HG03469 (cell line): ENCODE results near the gene TIGIT.

Experiments used
- ATAC-seq: cut with Tn5 transposase; IDR thresholded peaks from one replicate; pipeline ENCODE4 v1.9.1; 2021; ENCODE audit warnings: mild to moderate bottlenecking, moderate library complexity, moderate number of reproducible peaks; ENCODE audit not compliant: unreplicated experiment

TIGIT gene

DNA sequence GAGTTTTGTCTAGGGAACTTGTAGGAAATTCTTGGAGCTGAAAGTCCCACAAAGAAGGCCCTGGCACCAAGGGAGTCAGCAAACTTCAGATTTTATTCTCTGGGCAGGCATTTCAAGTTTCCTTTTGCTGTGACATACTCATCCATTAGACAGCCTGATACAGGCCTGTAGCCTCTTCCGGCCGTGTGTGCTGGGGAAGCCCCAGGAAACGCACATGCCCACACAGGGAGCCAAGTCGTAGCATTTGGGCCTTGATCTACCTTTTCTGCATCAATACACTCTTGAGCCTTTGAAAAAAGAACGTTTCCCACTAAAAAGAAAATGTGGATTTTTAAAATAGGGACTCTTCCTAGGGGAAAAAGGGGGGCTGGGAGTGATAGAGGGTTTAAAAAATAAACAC is 15.0 kb downstream of the TIGIT start:
- ATAC-seq, result peak; percentile 71

DNA sequence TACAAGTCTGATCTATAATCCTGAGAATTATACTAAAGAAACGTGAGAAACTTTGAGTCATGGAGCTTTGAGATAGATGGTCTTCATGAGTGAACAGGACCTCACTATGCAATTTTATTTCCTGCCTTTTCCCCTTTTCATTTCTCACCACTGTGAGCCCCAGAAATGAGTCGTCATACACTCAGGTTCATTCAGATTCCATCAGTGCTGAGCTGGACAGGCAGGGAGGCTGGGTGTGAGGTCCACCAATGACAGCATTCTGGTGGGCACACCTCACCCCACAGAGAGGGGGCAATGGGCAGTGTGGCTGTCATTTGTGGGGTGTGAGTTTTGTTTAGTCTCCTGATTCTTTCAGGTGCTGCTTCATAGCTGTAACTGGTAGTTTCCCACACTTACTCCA is 16.9 kb downstream of the TIGIT start:
- no peak for ATAC-seq

DNA sequence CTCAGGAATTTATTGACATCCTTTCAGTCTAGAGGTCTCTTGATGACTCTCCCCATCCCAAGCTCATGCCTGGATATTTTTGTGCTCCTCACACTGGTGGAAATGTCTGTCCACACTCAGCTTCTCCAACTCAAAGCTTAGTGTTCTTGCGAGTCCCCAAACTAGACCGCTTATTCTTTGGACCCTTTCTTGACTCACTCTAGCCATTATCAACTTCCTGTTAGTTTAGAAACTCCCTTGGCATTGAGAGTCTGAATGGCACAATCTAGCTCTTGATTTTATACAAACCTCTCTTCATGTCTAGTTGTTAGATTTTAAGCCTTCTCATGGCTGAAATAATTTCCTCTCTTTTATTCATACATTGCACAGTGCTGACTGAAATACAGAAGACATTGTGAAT is 19.6 kb downstream of the TIGIT start:
- no peak for ATAC-seq

DNA sequence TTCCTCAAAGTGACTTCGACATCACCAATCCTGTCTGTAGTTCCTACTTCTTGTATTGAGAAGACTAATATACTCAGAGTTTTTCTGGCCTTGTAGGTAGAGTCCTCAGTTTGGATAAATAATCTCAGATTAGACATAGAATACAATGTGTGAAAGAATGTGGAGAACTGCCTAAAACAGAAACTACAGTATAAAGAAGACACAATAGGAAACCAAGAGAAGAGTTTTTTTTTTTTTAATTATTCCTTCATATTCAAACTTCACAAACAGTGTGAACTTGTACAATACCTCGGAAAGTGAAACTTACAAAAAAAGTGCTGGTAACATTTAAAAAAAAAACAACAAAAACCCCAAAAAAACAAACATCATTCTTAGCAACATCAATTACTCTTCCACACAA is 20.5 kb downstream of the TIGIT start:
- ATAC-seq, result no peak

DNA sequence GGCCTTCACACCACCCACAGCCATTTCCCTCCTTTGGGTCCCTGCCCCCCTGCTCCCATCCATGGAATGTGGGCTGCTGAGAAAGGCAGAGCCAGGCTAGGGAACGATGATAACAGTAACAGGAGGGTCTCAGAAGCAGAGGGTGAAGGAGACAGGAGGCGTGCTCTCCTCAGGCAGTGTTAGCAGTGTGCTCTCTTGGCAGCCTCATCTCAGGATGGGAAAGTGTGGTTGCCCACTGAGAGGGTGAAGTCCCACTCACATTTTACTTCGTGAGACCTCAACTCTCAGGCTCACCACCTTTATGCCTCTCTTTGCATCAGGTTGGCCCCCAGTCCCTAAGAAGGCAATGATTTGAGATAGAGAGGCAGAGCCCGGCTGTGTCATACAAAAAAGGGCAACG is 24.5 kb downstream of the TIGIT start:
- ATAC-seq, result no peak

DNA sequence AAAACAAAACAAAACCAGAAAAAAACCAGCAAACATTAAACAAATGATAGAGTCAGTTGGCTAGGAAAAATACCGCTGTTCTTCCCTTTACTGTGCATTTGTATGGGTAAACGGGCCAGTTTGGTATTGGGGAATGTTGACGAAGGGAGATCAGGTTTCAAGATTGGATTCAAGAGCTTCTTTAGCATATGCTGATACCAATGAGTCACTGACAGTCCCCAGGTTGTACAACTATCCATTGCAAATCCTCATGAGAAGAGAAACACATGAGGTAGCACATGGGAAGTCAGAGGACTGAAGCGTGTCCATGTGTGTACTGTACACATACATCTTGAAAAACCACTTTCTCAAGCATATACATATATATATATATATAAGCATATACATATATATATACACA is 25.6 kb downstream of the TIGIT start:
- no peak for ATAC-seq

DNA sequence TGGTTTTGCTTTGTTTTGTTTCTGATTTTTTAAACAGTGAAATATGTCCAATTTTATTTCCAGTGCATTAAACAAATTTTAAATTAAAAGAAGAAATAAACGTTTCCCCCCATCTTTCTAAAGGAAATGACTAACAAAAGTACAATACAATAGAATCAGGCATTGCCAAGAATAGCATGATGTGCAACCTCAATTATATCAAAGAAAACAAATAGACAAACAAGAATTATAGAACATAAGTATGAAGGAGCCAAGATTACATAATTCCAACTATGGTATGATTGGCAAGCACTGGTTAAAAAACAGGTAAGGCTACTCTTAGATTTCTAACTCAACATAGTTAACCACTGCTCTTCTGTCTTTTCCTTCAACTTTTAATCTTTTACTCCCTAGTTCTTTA is 26.4 kb downstream of the TIGIT start:
- ATAC-seq, result no peak

DNA sequence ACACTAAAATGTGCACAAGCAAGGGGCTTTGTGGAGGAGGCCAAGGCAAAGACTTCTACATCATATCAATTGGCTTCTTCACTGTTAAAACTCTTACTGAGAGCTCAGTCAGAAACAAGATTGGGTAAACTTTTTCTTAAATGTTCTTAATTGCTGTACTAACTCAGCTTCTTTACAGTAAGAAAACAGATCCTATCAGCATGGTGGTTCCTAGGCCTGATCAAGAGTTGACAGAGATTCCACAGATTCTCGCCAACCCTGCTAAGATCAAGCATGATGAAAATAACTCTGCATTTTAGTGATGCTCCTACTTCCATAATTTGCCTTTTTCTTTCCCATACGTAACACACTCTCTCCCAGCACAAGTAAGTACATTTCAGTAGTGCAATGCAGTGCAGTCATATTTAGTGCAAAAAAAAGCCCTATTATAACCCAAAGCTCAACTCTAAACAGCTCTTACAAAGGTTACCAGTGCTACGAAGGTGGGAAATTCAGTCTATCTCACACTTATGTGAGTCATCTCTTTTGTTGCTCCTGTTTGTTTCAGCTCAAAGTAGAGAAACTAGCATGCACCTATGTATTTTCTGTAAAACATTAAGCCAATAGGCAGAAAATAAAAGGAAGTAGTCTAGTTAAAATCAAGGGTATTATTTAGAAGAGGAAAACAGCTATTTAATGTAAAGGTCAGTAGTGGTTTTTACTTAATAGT is 29.9 kb downstream of the TIGIT start:
- ATAC-seq, result no peak

DNA sequence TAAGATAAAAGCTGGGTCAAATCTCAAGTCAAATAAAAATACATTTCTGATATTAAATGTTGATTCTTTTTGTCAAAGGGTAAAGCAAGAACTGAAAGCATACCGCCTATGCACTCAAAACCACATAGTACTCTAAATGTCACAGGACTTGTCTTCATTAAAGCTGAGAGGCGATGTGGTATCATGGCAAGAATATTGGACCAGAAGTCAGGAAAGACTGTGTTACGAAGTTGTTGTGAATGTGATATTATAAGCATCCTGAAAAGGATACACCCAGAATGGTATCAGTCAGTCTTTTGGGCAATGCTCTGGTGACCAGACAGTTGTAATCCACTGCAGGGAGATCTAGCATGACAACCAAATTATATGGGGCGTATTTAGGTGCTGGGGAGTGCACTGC is 33.8 kb downstream of the TIGIT start:
- no peak for ATAC-seq

DNA sequence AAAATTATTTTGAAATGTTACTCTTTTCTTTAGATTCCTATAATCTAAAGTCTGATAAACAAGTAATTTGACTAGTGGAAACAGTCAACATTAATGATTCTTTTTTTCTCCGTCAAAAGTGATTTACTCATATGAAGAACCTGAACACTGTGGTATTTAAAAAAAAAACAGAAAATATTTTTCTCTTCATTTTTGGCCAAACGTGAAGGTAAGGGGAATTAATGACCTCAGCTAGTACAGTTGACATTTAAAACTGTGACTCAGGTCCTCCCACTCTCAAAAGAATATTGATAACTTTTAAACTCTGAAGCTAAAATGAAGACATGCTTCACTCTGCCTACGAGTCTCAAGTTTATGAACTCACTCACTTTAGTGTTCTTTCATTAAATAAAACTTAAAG is 34.5 kb downstream of the TIGIT start:
- no peak for ATAC-seq

DNA sequence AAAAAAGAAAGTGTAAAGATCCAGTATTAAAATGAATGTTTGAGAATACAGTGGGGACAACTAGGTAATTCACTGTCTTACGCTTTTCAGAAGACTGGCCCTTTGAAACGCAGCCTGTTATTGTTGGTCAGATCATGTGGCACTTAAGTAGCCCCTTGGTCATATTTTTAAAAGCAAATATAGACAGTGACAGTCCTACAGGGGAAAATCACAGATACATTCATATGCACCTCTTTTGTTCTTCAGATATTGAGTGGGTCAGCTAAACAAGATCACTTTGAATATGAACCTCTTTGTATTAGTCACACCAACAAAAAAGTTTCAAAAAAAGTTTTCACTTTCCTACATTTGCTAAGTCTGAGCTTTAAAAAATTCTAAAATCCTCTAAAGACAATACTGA is 36.0 kb downstream of the TIGIT start:
- no peak for ATAC-seq

DNA sequence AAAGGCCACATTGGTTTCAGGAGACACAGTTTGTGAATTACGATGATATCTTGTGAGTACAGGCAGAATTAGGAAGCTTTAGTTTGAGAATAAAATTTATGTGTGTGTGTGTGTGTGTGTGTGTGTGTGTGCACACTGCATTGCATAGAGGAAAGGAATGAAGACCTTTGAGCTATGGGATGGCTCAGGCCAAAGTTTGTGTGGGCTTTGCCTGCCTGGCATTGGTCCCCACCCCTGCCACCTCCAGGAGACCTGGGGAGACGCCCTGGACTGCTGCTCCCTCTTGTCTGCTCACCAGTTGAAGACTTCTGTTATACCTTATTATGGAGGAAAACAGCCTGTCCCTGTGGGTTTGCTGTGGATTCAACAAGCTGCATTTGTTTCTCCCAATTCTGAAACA is 37.2 kb downstream of the TIGIT start:
- ATAC-seq, result no peak

DNA sequence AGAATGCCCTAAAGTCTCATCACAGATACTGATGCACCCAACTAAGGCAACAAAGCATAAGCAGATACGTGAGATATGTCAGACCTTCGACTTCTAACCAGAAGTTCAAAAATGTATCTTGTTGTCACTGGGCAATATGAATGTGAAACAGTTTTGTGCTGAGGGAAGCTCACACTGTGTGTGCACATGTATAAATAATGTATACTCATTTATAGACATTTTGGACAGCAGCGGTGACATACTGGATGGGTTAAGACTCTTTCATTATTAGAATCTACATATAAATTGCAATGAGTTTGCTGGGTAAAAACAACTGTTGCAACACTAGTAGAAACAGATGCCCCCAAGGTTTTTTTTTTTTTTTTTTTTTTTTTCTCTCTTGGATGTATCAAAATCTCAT is 37.9 kb downstream of the TIGIT start:
- no peak for ATAC-seq

DNA sequence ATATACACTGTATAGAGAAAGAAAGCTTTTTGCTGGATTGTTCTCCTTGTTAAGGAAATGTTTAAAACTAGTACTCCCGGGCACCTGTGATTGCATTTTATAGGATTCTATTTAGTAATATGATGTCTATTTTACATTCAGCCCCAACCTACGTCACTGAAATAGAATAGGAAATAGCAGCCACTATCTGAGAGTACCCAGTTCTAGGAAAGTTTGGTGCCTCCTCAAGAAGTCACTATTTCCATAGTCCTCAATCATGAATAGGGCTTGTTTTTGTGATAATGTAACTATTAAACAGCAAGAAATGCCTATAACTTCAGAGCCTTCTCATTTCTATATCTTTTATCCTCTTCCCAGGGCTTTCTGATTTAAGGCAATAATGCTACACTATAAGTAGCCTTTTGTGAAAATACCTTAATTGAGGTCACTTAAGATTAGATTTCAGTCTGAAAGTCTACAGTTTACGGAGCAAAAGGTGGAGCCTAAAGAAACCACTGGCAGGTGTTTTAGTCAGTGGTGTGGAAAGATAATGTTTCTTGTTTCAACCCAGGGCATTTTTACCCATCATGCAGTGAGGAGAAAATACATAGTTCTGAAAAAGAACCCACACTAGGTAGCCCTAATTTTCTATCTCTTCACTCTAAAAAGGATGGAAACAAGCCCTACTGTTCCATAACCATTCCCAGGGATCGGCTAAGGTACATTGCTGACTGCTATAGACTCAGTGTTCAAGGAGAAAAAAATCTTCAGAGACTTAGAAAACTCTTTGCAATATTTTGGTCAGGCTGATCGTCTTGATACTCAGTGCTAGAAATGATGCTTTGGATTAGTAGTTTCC is 38.7 kb downstream of the TIGIT start:
- ATAC-seq, result no peak

DNA sequence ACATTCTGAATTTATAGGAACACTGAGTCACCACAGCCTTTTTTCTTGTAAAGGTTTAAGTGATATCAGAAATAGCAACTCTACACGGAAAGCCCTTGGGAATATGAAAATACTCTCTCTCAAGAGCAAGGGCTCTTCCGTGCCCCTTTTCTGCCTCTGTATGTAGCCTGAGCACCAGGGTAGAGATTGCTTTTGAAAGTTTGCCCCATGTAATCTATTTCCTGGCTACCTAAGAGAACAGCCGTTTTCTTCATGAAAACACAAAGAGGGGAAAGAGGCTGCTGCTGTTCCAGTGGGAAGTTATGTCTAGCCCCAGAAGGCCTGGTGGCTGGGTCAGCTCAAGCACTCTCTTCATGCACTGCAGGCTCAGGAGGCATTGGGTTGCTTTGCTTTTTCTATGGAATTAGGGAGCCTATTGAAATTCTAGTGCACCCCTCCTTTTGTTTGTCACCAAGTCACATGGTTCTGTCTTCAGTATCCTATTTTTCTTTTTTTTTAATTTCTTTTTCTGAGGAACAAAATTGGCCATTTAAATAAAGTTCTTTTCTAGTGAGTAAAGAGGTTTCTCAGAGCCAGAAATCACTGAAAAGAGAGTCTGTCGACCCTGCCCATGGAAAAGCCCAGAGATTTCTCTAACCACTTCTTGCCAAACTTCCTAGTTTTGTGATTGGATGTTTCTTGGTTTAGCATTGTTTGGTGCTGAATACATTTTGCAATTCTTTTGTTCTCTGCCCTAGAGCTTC is 39.5 kb downstream of the TIGIT start:
- ATAC-seq, result no peak

DNA sequence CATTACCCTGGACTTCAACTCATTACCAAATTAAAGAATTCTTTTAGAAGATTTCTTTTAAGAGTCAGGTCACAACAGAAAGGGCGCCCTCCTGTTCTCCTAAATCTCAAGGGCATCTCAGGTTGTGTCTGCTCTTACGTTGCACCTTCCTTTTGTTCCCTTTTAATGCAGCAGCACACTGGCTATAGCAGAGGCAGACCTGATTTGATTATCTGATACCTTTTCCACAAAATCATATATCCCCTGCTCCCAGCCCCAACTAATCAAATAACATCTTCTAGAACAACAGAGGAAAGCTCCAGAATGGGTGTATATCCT is 40.1 kb downstream of the TIGIT start:
- no peak for ATAC-seq

DNA sequence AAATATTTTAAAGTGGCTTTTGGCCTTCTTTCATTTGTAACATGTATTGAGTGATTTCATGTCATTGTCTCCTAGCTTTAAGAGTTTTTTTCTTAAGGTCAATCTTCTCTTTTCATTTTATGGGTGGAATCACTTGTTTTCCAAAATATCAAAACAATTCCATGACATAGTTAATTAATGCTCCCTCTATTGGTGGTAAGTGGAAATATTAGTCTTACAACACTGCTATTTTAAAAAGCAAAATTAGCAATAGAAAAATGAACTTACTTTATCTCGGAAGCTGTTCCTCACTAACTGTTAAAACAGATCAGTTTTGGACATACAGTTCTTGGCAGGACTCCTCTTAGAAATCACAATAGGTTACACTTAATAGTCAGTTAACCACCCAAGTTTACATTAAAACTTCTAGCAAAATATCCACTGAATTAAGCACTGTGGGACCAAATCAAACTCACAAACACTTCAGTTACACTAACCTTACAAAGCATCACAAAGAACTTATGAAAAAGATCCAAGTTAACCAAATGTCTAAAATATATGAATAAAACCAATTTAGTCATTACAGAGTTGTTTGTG is 42.4 kb downstream of the TIGIT start:
- ATAC-seq, result no peak

DNA sequence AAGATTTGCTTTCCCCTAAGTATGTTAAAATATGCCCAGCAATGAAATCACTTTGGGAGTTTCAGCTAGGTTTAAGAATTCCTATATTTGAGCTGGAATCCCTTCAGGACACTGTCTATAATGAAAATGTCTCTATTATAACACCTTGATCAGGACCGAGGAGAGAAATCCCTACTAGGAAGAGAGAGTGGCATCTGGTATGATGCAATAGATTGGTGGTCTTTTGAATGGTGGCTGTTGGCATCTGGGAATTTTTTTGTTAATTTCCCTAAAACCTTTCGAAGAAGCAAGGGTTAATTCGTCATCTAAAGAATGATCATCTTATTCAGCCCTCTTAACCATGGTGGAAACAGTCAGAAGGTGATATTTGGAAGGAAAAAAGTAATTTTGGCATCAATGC is 43.0 kb downstream of the TIGIT start:
- no peak for ATAC-seq

DNA sequence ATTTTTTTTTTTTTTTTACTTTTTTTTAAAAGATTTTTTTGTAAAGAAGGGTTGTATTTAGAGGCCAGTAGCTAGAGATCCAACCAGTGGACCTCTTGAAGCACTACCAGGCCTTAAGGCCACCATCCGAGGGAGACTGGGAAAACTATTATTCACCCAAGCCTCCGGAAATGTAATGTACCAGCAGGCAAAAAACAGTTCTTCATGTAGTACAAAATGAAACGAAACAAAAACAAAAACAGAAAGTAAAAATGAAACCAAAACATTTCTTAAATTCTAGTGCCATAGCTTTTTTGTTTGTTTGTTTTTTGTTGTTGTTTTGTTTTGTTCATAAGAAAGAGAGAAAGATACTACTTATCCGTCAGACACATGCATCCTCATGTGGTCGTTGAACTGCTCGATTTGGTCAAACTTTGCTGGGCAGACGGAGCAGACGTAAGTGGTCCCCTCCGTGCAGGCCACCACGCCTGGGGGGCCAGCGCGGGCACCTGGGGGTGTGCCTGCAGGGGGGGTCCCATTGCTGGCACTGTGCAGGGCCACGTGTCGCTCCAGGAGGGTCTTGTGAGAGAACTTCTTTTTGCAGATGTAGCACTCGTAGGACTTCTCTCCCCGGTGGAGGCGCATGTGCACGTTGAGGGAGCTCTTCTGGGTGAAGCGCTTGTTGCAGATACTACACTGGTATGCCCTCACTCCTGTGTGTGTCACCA is 45.0 kb downstream of the TIGIT start:
- no peak for ATAC-seq

DNA sequence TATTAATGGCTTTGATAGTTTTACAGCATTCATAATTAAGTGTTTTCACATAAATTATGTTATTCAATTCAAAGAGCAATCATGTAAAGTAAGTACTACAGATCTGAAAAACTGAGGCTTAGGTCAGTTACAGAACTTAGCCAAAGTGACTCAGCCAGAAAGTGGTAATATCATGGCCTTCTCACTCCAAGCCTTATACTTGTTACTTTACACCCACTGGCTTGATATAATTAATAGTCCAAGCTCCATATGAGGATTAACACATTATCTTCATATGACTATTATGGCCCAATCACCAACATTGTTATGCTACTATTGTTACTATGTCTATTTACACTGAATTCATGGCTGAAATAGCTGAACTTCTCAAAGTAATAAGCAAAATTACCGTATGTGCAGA is 50.7 kb downstream of the TIGIT start:
- ATAC-seq, result no peak

DNA sequence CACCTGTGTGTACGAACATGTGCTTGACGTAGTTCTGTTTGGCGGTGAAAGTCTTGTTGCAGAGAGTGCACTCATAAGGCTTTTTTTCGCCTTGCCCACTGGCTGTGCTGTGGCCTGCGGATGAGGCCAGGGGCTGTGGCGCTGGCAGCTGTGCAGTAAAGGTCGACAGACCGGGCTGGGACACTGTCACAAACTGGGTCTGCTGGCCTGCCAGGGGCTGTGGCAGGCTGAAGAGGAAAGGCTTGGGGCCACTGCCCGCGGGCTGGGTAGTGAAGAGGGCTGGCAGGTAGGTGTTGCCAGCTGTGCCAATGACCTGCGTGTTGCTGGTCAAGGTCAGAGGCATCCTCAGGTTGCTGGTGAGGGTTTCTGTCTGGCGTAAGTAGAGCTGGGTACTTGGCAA is 56.4 kb downstream of the TIGIT start:
- ATAC-seq, result no peak
